Kidney epithelial cell (primary cell): ENCODE results near the gene WAS. TPM values are rescaled to one million over a fixed set of nuclear protein-coding genes. Genes with fewer than 3 reads are reported as not detected.

Experiments
- DNase-seq: peaks from one replicate; pipeline ENCODE4 v3.0.0-alpha.2; 2010; ENCODE audit warnings: low read depth
- H3K27me3 ChIP-seq: 2 replicates; pipeline ENCODE4 v1.6.0; 2011; ENCODE audit warnings: low read length; ENCODE audit not compliant: control insufficient read depth, insufficient read depth
- H3K36me3 ChIP-seq: 2 replicates; pipeline ENCODE4 v1.5.1; 2011; ENCODE audit warnings: low read length; ENCODE audit not compliant: control insufficient read depth, insufficient read depth
- H3K4me3 ChIP-seq: 2 replicates; pipeline ENCODE4 v1.5.1; 2011; ENCODE audit warnings: low read depth, mild to moderate bottlenecking, control low read depth, low read length
- total RNA-seq: library from RNA; depleted of rRNA; stranded (reverse); fragments of >200 nt; gene quantifications from 2 replicates; pipeline ENCODE4 v1.2.3, GENCODE V29; 2015
- TF ChIP-seq, protein P1 (sequence below): IDR thresholded peaks from 2 replicates; pipeline ENCODE4 v1.5.1; 2011; ENCODE audit warnings: mild to moderate bottlenecking, moderate library complexity, low read length, control low read depth, inconsistent platforms; ENCODE audit not compliant: insufficient read depth, poor library complexity, severe bottlenecking

WAS gene
- total RNA-seq, 1 donor from 2014 or later = 2.2 TPM

DNA sequence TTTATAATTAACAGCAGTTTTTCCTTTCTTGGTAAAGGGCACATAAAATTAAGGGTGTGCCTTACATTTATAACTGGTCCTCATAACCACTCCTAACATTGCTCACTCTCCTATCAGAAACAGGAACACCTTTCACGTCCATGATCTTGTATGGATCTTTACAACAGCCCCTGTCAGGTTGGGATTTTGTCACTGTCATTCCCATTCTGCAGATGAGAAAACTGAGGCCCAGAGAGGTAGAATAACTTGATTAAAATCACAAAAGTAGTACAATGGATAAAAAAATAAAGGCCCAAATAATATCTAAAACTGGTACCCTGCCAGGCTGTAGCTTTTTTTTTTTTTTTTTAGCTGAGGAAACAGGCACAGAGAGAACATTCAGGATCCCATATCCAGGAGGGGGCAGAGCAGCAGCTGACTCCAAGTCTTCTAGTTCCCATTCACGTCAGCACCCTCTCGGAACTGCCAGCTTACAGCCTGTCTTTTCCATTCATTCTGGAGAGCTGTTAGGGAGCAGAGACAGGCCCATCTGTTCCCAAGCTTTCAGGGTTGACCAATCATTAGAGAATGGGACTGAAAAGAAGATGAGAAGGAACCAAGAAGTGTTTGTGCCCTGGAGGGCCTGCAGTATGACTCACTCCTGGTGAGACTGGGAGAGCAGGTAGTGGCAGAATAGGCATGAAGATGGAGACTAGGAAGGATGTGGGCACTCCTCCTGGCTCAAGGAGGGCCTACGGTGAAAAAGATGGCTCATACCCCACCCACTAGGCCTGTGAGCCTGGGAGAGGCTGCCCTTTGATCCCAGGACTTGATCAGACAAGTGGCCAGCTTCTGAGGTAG, 20.3 kb downstream of the WAS start:
- TF ChIP-seq, protein P1, sequence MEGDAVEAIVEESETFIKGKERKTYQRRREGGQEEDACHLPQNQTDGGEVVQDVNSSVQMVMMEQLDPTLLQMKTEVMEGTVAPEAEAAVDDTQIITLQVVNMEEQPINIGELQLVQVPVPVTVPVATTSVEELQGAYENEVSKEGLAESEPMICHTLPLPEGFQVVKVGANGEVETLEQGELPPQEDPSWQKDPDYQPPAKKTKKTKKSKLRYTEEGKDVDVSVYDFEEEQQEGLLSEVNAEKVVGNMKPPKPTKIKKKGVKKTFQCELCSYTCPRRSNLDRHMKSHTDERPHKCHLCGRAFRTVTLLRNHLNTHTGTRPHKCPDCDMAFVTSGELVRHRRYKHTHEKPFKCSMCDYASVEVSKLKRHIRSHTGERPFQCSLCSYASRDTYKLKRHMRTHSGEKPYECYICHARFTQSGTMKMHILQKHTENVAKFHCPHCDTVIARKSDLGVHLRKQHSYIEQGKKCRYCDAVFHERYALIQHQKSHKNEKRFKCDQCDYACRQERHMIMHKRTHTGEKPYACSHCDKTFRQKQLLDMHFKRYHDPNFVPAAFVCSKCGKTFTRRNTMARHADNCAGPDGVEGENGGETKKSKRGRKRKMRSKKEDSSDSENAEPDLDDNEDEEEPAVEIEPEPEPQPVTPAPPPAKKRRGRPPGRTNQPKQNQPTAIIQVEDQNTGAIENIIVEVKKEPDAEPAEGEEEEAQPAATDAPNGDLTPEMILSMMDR = no peak
- H3K4me3 ChIP-seq = no peak overlapping the region
- peak; percentile 12 for DNase-seq
- H3K27me3 ChIP-seq = no peaks in the 10 kb centered on the region
- no peaks in the 10 kb centered on the region for H3K36me3 ChIP-seq

DNA sequence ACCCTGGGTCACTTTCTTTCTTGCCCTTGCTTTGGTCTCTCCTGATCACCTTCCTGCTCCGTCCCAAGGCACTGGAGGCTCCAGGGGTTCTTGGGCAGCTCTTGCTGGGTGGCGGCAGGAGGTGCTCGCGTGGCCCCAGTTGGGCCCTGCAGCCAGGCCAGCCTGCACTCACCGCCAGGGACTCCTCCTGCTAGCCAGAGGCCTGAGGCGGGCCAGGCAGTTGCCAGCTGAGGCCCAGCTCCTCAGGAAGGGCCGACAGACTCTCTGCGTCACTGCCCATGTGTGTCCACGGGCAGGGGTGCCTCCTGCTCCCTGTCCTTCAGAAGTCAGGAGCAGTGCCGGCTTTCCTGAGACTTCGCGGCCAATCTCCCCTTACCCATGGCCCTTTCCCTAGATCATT, 22.3 kb downstream of the WAS start:
- no peaks in the 10 kb centered on the region for H3K27me3 ChIP-seq
- no peaks in the 10 kb centered on the region for H3K36me3 ChIP-seq

DNA sequence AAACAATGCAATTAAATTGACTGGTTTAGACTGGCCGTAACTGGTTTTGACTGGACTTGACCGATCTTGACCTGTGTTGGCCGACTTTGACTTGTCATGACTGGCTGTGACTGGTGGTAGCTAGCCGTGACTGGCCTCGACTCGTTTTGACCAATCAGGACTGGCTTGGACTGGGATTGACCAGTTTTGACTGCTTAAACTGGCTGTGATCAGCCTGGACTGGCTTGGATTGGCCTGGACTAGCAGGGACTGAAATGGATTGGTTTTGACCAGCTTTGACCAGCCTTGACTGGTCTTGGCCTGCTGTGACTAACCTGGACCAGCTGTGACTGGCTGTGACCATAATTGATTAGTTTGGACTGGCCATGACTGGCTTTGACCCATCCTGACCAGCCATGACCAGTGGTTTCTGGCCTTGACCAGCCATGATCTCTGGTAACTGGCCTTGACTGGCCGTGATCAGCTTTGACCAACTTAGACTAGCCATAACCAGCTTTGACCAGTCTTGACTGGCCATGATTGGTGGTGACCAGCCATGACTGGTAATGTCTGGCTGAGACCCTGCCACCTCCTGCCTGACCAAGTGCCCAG, 26.0 kb downstream of the WAS start:
- TF ChIP-seq, protein P1 = no peak
- H3K36me3 ChIP-seq = no peaks in the 10 kb centered on the region
- no peaks in the 10 kb centered on the region for H3K27me3 ChIP-seq
- DNase-seq = no peak
- H3K4me3 ChIP-seq = no peak overlapping the region

More for the DNA sequence above, 22.3 kb downstream of the WAS start:
- no peak for DNase-seq
- H3K4me3 ChIP-seq = no peak overlapping the region
- TF ChIP-seq, protein P1 = no peak

DNA sequence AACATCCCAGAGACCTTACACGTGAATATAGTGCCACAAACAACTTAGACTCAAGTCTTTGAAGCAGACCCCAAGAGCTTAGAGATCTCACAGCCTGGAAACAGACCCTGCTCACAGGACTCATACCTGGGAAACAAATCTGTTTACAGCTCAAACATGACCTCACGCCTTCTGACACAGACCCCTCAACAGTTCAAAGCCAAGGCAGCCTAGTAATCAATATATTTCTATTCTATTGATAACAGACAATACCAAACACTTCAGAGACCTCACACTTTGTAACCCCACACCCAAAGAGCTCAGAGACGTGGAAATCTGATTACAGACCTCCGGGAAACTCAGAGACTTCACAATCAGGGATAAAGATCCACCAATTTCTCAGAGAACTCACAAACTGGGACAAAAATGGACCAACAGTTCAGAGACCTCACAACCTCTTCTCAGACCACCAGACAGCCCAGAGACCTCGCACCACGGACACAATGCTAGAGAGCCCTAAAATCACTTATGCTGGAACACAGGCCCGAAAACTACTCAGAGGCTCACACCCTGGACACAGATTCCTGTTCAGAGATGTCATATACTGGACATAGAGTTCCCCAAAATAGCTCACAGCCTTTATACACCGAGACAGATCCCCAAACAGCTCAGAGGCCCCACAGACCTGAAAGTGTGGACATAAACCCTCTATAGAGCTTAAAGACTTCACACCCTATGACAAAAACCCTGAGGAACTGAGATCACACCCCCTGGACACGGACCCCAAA, 27.7 kb downstream of the WAS start:
- no peaks in the 10 kb centered on the region for H3K27me3 ChIP-seq
- no peaks in the 10 kb centered on the region for H3K36me3 ChIP-seq
- no peak overlapping the region for H3K4me3 ChIP-seq
- DNase-seq = no peak
- TF ChIP-seq, protein P1 = no peak

DNA sequence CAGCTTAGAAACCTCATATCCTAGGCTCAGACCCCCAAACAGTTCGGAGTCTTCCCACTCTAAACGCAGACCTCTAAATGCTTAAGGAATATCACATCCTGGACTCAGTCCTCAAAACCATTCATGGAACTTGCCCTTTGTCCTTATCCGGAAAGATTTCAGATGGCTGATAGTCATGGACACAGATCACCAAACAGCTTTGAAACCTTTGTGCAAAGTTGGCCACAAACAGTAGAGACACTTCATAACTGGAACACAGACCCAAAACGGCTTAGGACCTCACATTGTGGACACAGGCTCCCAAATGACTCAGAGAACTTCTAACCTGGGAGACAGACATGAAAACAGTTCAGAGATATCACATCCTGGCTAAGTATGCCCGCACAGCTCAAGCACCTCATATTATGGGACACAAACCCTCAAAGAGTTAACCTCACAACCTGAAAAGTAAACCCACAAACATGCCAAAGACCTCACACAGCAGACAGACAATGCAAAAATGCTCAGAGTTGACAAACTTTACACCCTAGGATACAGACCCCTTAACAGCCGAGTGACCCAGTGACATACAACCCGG, 28.4 kb downstream of the WAS start:
- no peaks in the 10 kb centered on the region for H3K36me3 ChIP-seq
- no peak for DNase-seq
- TF ChIP-seq, protein P1 = no peak
- H3K27me3 ChIP-seq = no peaks in the 10 kb centered on the region
- H3K4me3 ChIP-seq = no peak overlapping the region
